Measurements from ENCODE around the gene CDK16.

CDK16 gene

DNA sequence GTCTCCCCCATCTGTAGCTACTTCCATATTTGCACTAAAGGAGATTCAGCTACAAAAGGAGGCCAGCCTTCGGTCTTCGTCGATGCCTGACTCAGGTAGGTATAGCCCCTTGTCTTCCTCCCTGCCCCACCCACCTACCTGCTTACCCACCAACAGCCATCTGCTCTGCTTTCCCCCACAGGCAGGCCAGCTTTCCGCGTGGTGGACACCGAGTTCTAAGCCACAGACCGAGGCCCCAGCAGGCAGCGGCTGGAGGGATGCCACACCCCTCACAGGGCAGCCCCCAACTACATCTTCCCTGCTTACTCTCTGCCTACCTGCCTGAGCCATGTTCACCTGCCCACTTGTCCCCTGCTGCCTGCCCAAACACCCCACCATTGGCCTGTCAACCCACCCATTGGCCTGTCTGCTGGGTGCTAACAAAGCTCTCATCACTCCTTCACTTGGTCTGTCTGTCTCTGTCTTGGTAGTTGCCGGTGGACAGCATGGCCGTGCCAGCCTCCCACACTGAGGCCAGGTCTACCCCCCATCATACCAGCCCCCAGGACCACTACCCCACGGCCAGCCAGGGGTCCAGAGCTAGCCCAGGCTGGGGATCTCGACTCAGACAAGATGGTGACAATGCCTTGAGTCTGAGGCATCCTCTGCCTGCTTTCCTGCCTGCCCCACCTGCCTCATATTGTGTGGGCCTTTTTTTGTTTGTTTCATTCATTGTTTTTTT is 10.2 kb downstream of the CDK16 start:
- no peak for ATAC-seq
- no peak for DNase-seq

DNA sequence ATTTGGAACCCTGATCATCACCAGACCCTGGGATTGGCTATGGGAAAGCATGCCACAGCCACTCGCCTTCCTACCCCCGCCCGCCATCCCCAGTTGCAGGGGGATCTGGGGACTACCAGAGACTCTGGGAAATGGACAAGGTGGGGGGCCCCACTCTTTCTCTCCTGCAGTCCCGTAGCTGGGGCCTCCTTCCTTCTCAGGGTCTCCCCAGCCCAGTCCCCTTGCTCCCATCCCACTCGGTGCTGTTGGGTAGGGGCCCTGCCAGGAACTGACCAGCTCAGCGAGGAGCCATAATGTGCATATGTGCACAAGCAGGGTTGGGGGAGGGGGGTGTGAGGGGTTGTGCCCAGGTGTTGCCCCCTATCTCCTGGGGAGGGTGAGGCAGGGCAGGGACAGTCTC is 10.9 kb downstream of the CDK16 start:
- no peak for DNase-seq
- no peak for ATAC-seq

DNA sequence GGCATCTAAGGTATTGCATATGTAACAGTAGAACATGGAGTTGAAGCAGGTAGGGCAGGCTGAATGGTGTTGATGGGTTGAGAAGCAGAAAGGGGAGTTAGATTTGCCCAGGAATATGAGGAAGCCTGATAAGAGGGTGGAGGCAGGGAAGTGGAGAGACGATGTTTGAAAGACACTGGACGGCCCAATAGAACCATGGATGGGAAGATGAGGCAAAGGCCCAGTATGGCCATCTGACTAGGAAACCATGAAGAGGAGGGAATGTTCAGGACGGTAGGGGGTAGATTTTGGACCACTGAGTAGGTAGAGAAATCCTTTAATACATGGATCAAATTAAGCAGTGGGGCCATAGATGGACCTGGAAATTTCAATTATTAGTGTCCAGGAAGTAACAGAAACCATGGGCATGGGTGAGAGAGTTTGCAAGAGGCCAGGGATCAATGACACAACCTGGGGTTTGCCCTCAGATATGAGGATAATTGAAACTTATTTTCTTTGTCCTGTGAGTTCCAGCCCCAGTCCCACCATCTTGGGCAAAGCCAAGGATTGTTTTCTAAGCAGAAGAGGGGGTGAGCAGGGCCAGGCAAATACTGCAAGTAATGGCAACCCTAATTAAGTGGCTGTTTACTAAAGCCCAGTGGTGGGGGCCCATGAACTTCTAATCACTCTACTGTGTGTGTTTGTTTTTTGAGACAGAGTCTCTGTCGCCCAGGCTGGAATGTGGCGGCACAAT is 11.8 kb downstream of the CDK16 start:
- ATAC-seq (no peak), DNase-seq (no peak)

DNA sequence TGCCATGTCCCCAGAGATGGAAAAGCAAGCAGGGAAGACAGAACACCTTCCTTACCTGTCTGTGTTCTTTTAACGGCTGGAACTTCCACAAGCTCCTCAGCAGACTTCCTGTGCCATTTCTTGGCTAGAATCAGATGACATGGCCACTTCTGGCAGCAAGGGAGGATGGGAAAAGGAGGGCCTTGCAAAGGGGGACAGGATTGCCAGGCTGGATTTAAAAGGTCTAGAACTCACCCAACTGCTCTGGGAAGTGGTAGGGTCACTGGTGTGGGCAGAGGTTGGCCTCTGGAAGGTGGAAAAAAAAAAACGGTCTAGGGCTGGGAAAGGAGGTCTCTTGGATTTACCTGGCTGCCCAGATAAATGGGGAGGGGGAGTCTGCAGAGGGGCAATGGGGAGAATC is 12.7 kb downstream of the CDK16 start:
- DNase-seq (no peak), ATAC-seq (no peak)

DNA sequence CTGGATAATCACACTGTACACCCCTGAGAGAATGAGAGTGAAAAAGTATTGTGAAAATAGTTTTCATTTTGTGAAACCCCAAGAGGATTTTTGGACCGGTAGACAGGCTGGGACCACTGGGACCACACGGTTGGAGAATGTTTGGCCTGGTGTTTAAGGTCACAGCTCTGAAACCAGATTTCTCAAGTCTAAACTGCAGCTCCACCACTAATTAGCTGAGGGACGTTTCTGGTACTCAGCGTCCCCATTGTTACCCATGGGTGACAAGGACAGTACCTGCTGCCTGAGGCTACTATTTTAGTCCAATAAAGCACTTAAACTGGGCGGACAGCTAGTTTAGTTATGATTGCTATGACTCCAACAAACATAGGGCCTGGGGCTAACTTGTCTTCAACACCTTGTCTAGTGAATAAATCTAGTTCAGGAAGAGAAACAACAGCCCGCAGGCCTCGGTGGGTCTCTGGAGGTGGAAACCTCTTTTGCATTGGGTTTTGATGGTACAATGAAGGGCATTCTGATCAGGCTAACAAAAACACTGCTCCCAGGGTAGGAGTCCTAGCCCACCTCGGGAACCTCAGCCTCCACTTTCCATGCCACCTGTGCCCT is 13.8 kb downstream of the CDK16 start:
- no peak for DNase-seq
- ATAC-seq, result no peak

DNA sequence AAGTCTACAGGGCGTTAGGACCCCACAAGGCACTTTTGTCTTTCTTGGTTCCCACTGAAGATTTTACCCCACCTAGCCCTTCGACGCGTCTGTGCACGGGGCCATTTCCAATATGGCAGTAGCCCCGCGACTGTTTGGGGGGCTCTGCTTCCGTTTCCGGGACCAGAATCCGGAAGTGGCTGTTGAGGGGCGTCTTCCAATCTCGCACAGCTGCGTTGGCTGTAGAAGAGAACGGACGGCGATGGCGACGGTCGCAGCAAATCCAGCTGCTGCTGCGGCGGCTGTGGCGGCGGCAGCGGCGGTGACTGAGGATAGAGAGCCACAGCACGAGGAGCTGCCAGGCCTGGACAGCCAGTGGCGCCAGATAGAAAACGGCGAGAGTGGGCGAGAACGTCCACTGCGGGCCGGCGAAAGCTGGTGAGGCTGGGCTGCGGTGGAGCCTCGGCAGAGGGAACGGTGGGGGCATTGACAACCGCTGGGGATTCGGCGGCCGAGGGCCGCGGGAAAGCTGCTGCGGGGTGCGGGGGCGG is 14.4 kb downstream of the CDK16 start, which contains the start of gene USP11:
USP11 (plus strand) TSS at position 207 of the 530 bp plus-strand sequence; CDS start at position 242, 35 bp downstream.
- DNase-seq (peak; percentile 61), ATAC-seq (peak; percentile 48)

DNA sequence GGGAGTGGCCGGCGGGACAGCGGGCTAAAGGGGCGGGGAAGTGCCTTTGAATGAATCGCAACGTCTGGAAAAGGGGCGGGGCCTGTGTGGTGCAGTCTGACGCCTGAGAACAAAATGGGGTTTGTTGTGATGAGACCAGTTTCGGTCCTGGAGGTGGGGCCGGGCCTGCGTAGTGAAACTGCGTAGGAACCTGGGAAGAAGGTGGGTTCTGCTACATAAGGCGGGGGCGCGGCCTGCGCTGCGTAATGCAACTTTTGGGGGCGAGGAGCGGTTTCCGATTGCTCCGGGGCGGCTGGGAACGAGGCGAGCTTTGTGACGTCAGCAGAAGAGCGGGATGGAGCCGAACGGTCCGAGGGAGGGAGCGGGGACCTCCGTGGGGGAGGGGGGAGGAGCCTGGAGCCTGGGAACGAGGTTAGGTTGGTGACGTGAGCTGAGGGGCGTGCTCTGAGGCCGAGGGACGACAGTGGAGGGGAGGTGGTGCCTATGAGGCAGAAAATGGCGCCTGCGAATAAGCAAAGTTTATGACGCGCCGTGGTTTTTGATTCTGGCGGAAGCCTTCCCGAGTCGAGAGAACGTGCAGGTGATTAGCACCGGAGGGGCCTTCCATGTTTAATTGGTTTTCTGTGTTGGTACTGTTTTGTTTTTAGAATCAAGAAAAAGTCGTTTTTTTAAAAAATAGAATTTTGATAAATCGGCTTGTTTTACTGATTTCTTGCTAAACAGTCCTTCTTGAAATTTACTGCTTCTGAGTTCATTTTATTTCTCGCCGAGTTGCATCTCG is 15.0 kb downstream of the CDK16 start:
- peak; percentile 95 for ATAC-seq
- peak; percentile 92 for DNase-seq

DNA sequence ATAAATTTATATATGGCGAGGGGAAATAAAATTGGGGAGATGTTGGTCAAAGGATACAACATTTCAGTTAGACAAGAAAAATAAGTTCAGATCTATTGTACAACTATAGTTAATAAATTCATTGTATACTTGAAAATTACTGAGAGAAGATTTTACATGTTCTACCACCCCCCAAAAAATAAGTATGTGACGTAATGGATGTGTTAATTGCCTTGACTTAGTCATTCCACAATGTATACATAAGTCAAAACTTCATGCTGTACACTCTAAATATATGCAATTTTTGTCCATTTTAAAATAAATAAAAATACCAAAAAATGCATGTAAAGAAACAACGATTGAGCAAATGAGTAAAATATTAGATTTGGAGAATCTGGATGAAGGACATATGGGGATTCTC is 16.1 kb downstream of the CDK16 start:
- DNase-seq (no peak), ATAC-seq (no peak)

DNA sequence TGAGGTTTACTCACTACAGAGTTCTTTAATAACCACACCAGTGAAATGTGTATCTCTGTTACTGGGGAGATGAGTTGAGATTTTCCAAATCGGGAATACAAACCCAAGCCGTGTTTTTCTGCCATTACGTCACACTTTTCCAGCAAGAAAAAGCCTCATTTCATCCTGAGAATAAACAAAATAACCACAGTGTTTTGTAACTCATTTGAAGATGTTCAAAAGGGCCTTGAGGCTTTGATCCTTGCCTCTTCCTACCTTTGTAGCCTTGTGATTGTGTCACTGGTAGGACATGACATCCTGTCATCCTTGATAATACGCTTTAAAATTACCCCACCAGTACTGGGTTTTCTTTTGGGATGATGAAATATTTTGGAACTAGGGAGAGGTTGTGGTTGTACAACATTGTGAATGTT is 17.2 kb downstream of the CDK16 start:
- DNase-seq (no peak), ATAC-seq (no peak)

DNA sequence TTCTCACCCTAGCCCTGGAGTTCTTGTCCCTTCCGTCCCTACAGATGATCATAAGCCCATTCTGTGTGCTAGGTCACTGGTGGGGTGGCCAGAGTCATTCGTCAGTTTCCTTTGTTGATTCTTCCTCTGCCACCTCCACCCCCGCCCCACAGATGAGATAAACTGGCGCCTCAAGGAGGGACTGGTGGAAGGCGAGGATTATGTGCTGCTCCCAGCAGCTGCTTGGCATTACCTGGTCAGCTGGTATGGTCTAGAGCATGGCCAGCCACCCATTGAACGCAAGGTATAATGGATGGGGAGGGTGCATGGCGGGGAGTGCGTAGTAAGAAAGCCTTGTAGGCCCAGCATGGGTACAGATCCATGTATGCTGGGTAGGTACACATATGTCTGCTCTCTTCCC is 20.7 kb downstream of the CDK16 start:
- no peak for ATAC-seq
- no peak for DNase-seq

DNA sequence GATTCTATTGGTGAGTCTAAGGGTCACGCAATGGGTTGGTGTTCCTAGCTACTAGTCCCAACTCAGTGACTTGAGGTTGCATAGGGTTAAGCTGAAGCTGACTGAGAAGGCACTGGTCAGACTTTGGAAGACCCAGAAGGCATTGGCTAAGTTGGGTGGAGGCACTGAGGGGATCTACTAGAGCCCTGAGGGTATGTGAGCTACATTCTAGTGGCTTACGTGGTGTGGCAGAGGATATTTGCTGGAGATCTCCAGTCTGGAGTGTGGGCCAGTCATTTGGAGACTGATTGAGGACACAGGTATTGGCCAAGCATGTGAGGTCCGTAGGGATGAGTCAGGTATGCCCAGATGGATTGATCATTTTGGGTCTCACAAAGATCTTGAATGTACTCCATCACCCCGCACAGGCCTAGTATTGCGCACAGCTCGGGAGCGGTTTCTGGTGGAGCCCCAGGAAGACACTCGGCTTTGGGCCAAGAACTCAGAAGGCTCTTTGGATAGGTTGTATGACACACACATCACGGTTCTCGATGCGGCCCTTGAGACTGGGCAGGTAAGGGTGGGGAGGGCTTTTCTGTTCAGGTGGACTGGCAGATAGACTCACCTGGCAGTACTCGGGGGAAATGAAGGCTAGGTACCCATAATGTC is 21.5 kb downstream of the CDK16 start:
- DNase-seq, result no peak
- ATAC-seq, result no peak

DNA sequence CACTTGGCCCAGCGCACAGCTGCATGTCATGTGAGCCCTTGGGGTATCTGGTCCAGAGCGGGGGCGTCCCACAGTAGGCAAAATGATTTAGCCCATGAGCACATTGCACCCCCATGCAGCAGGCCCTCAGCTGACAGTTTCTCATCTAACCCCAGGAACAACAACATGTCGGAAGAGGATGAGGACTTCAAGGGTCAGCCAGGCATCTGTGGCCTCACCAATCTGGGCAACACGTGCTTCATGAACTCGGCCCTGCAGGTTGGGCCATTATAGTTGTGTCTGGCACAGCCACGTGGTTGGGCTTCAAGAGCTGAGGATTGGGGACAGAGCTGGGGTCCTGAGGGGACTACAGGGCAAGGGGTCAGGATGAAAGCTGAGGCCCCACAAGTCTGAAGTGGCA is 22.1 kb downstream of the CDK16 start:
- DNase-seq, result no peak
- no peak for ATAC-seq

DNA sequence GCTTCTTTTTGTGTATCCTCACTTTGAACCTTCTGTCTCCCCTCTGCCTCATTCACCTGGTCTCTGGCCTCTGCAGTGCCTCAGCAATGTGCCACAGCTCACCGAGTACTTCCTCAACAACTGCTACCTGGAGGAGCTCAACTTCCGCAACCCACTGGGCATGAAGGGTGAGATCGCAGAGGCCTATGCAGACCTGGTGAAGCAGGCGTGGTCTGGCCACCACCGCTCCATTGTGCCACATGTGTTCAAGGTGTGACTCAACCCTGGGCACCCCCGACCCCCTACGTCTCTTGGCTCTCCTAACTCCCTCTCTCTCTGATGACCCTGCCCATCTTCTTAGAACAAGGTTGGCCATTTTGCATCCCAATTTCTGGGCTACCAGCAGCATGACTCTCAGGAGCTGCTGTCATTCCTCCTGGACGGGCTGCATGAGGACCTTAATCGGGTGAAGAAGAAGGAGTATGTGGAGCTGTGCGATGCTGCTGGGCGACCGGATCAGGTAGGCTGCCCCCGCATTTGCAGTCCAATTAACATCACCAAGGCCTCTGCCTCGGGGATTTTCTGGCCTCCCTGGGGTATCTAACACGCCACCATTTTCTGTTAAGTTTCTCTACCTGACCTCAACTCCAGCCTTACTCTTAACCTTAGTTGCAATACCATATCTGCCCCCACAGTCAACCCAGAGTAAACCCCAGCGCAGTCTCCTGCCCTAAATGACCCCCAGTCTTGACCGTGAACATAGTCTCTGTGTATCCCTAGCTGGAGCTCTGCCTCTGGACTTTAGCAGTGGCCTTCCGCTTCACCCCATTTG is 22.9 kb downstream of the CDK16 start:
- ATAC-seq, result no peak

DNA sequence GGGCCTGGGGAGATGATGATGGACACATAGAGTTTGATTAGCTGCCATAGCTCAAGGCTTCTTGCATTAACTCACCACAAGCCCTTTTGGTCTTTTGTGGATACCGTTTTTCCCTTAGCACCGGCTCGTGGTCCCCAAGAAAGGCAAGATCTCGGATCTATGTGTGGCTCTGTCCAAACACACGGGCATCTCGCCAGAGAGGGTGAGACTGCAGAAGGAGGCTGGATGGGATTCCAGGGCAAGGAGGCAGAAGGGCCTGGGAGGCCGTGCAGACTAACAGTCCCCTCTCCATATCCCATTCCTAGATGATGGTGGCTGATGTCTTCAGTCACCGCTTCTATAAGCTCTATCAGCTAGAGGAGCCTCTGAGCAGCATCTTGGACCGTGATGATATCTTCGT is 23.8 kb downstream of the CDK16 start:
- no peak for ATAC-seq
- DNase-seq, result no peak

More for the DNA sequence above, 22.9 kb downstream of the CDK16 start:
- no peak for DNase-seq

DNA sequence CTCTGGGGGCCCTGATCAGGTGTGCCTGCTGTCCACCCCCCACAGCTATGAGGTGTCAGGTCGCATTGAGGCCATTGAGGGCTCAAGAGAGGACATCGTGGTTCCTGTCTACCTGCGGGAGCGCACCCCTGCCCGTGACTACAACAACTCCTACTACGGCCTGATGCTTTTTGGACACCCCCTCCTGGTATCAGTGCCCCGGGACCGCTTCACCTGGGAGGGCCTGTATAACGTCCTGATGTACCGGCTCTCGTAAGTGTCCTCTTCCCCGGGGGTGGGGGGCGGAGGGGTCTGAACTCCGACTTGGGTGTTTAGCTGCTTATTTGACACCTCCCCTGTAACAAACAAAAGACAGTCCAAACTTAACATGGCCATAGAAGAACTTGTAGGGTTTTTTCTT is 24.9 kb downstream of the CDK16 start:
- no peak for DNase-seq
- no peak for ATAC-seq

DNA sequence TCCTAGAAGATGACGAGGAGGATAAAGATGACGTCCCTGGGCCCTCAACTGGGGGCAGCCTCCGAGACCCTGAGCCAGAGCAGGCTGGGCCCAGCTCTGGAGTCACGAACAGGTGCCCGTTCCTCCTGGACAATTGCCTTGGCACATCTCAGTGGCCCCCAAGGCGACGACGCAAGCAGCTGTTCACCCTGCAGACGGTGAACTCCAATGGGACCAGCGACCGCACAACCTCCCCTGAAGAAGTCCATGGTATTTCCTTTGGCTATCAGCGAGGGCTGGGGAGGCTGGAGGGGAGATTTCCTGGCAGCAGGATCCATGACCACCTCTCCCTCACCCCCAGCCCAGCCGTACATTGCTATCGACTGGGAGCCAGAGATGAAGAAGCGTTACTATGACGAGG is 26.2 kb downstream of the CDK16 start:
- no peak for ATAC-seq
- no peak for DNase-seq

DNA sequence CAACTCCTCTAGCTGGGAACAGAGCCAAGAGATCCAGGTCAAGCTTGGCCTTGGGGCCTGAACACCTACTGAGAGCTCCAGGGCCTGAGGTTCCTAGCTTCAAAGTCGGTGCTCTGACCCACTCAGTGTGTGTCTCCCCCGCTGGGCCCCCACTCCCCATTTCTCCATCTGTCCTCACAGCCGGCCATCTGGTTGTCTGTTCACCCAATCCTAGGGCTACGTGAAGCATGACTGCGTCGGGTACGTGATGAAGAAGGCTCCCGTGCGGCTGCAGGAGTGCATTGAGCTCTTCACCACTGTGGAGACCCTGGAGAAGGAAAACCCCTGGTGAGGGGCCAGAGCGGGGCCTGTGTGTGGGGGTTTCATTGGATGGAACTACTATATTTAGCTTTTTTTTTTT is 26.7 kb downstream of the CDK16 start:
- ATAC-seq, result no peak
- no peak for DNase-seq

DNA sequence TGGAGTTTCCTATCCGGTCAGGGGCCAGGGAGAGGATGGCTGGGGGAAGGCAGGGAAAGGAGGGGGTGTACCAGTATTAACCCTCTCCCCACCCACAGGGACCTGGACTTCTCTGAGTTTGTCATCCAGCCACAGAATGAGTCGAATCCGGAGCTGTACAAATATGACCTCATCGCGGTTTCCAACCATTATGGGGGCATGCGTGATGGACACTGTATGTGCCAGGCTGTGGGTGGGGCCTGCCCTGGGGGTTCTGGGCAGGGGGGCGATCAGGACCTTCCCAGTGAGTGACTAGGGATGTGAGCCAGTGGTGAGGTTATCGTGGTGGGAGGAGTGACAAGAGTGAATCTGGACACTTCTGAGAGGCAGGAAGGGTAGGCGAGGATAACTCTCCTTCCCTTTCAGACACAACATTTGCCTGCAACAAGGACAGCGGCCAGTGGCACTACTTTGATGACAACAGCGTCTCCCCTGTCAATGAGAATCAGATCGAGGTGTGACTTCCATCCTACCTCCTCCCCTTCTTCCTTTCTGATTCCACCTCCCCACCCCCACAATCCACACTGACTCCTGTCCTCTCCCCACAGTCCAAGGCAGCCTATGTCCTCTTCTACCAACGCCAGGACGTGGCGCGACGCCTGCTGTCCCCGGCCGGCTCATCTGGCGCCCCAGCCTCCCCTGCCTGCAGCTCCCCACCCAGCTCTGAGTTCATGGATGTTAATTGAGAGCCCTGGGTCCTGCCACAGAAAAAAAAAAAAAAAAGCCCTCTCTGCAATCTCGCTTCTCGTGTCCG is 28.9 kb downstream of the CDK16 start:
- ATAC-seq (peak; percentile 61), DNase-seq (no peak)

DNA sequence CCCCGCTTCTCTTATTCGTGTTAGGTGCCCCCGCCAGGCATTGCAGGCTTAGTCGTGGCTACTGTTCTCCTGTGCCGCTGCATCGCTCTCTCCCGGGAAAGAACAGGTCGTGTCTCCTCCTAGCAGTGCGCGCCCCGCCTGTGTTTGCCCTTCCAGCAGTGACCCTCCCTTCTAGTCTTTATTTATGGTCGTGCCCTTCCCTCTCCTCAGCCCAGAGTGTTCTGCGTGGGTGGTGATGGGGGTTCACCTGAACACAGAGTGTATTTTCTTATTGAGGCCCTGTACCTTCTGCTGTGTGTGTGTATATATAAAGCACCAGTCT is 29.5 kb downstream of the CDK16 start:
- no peak for ATAC-seq

DNA sequence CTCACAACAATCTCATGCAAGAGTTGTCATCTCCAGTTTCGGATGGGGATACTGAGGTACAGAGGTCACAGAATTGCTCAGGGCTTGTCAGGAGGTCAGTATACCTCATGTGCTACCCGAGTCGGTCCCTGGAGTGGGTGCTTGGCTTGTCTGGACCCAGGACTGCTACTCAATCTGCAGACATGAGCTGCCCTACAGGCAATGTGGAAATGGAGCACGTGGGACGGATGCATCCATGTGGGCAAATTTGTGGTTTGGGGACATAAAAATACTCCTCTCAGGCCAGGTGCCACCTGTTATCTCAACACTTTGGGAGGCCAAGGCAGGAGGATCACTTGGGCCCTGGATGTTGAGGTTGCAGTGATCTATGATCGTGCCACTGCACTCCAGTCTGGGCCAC is 30.1 kb downstream of the CDK16 start:
- ATAC-seq (no peak), DNase-seq (no peak)

More for the DNA sequence above, 29.5 kb downstream of the CDK16 start:
- DNase-seq, result no peak

Measured in stimulated activated naive CD8-positive, alpha-beta T cell treated with anti-CD3 and anti-CD28 coated beads, Interleukin-15, Interleukin-2, amounts not matched to agents 100 U/mL and 50 U/mL, for 24 hours (primary cell).